HepG2 (cell line): ENCODE results near the gene FAM9C. TPM values are rescaled to one million over a fixed set of nuclear protein-coding genes. Genes with fewer than 3 reads are reported as not detected.

Experiments used
- ATAC-seq: fragments of 200-7000 bp; cut with Tn5 transposase; 3 replicates; pipeline ENCODE4 v1.9.1; 2020; ENCODE audit warnings: mild to moderate bottlenecking, moderate library complexity
- BruUV-seq: library from RNA; stranded (reverse); fragments of 400-500 nt; replicated peaks from 2 replicates; lab custom pipeline; 2021; lab: Mats Ljungman, UMichigan
- CTCF ChIA-PET: fragments of 300-600 bp; formaldehyde crosslinking; extraction: SDS; loops from one replicate; lab custom pipeline; 2021; ENCODE audit warnings: low total read pairs, inconsistent platforms, low intra/inter-chr PET ratio; lab: Yijun Ruan, JAX
- POLR2A ChIA-PET: fragments of 350-600 bp; sonication (Branson Sonifier 250); formaldehyde crosslinking; loops from one replicate; lab custom pipeline; 2020; ENCODE audit warnings: antibody characterized with exemption, inconsistent platforms; lab: Yijun Ruan, JAX
- DNase-seq: peaks from one replicate; pipeline ENCODE4 v3.0.0-alpha.2; 2015; ENCODE audit warnings: low spot score
- FAIRE-seq: peaks from 3 replicates; lab custom pipeline; 2011; peaks lifted over from hg19 to GRCh38; lab: Jason Lieb, UNC
- H2AFZ ChIP-seq: one replicate; pipeline ENCODE4 v1.6.1; 2011; ENCODE audit warnings: low read length, inconsistent platforms
- H3K27ac ChIP-seq: fragments of 300-600 bp; 3 replicates; pipeline ENCODE4 v1.8.0; 2011; ENCODE audit warnings: mixed run types, mild to moderate bottlenecking, mixed read lengths, low read length, inconsistent platforms; ENCODE audit not compliant: insufficient read depth; ENCODE audit errors: extremely low read length
- H3K27me3 ChIP-seq, 2 experiments: fragments of 200-600 bp in 1 of 2; 2 replicates in 1 of 2; 3 replicates in 1 of 2; pipeline versions ENCODE4 v1.6.0 to v1.8.0; 2011; ENCODE audit warnings: low read length in 2 of 2, mild to moderate bottlenecking in 2 of 2, moderate library complexity in 2 of 2, inconsistent platforms in 1 of 2; ENCODE audit not compliant: insufficient read depth in 2 of 2, control insufficient read depth in 1 of 2
- H3K36me3 ChIP-seq, 2 experiments: fragments of 200-600 bp in 1 of 2; replicated peaks in 1 of 2; 2 replicates in 1 of 2; 3 replicates in 1 of 2; pipeline versions ENCODE4 v1.5.1 to v1.8.0; 2011; ENCODE audit warnings: low read length in 2 of 2, inconsistent platforms in 1 of 2; ENCODE audit not compliant: insufficient read depth in 2 of 2, control insufficient read depth in 1 of 2
- H3K4me1 ChIP-seq: 2 replicates; pipeline ENCODE4 v1.5.1; 2012; ENCODE audit warnings: low read length, inconsistent platforms; ENCODE audit not compliant: insufficient read depth
- H3K4me2 ChIP-seq: 2 replicates; pipeline ENCODE4 v1.6.0; 2011; ENCODE audit warnings: low read depth, low read length, inconsistent platforms
- H3K4me3 ChIP-seq, 3 experiments: fragments of 200-600 bp in 1 of 3; sonication (generic), shearing (Covaris generic) in 1 of 3; replicated peaks in 1 of 3; 2 replicates each; pipeline ENCODE4 v1.5.1; 2011 to 2016; ENCODE audit warnings: low read length in 3 of 3, inconsistent platforms in 2 of 3, low read depth in 2 of 3, mild to moderate bottlenecking in 2 of 3, control low read depth in 1 of 3, mixed read lengths in 1 of 3; ENCODE audit not compliant: insufficient read depth in 1 of 3
- H3K79me2 ChIP-seq: one replicate; pipeline ENCODE4 v1.6.1; 2011; ENCODE audit warnings: low read length, inconsistent platforms; ENCODE audit not compliant: insufficient read depth
- H3K9ac ChIP-seq: 2 replicates; pipeline ENCODE4 v1.6.0; 2011; ENCODE audit warnings: mild to moderate bottlenecking, low read depth, low read length, inconsistent platforms; ENCODE audit not compliant: insufficient read depth
- H3K9me3 ChIP-seq: 2 replicates; pipeline ENCODE4 v1.5.1; 2012; ENCODE audit warnings: mild to moderate bottlenecking, low read length
- H4K20me1 ChIP-seq: 2 replicates; pipeline ENCODE4 v1.6.0; 2011; ENCODE audit warnings: inconsistent platforms, mild to moderate bottlenecking, low read length, moderate library complexity; ENCODE audit not compliant: insufficient read depth
- GLI4 ChIP-seq: sonication (generic); formaldehyde crosslinking; IDR thresholded peaks from 2 replicates; pipeline ENCODE4 v1.5.1; 2020; ENCODE audit warnings: missing genetic modification reagents, mild to moderate bottlenecking, moderate library complexity, borderline replicate concordance
- KLF9 ChIP-seq: IDR thresholded peaks from 2 replicates; pipeline ENCODE4 v1.6.1; 2016; ENCODE audit warnings: low read depth
- ZBTB7B ChIP-seq: sonication (generic); formaldehyde crosslinking; IDR thresholded peaks from 2 replicates; pipeline ENCODE4 v1.4.0; 2020; ENCODE audit warnings: missing genetic modification reagents
- ZNF660 ChIP-seq: sonication (generic); formaldehyde crosslinking; IDR thresholded peaks from 2 replicates; pipeline ENCODE4 v1.5.1; 2020; ENCODE audit warnings: mild to moderate bottlenecking, low read depth, missing genetic modification reagents, borderline replicate concordance
- WGBS: methylation state at CpG from one replicate; pipeline ENCODE4 v1.1.6; 2017; ENCODE audit warnings: low lambda C conversion rate; 5-methylcytosine and 5-hydroxymethylcytosine counted together
- in situ Hi-C: cut with HindIII; loops from 2 replicates; pipeline ENCODE4 v1.10.0; 2017; ENCODE audit warnings: low pct_unique_long_range_greater_than_20kb; ENCODE audit not compliant: extremely low pct_ligation_motif_present
- intact Hi-C: fragments of 100-400 bp; cut with micrococcal nuclease; formaldehyde crosslinking; loops from one replicate; pipeline ENCODE4 v1.10.0; 2022; ENCODE audit not compliant: unreplicated experiment
- polyA plus RNA-seq, 8 experiments: library from polyadenylated mRNA; depleted of rRNA in 3 of 8; stranded (reverse) in 7 of 8; unstranded in 1 of 8; fragments of >200 nt; fragmentation: Illumina TruSeq in 4 of 8; extraction: Trizol in 4 of 8; gene quantifications; 2 replicates each; pipeline versions ENCODE4 v1.2.1 to v1.2.3, GENCODE V29; 2011 to 2016; ENCODE audit warnings: low read depth in 4 of 8, missing spikeins in 1 of 8, mixed read lengths in 1 of 8; ENCODE audit not compliant: insufficient read depth in 1 of 8
- total RNA-seq, 5 experiments: library from RNA; depleted of rRNA; stranded (reverse); fragments of >200 nt; fragmentation: Illumina TruSeq; extraction: Trizol; gene quantifications; 2 replicates each; pipeline ENCODE4 v1.2.3, GENCODE V29; 2016; ENCODE audit warnings: low read depth in 1 of 5
- TF ChIP-seq, protein P1 (sequence below): sonication (generic); formaldehyde crosslinking; IDR thresholded peaks from 2 replicates; pipeline ENCODE4 v1.9.0; 2022; ENCODE audit warnings: low read depth, missing genetic modification reagents
- TF ChIP-seq, protein P2 (sequence below): sonication (generic); formaldehyde crosslinking; IDR thresholded peaks from 2 replicates; pipeline ENCODE4 v1.4.0; 2020; ENCODE audit warnings: missing genetic modification reagents
- TF ChIP-seq, protein P3 (sequence below): sonication (generic); formaldehyde crosslinking; IDR thresholded peaks from 2 replicates; pipeline ENCODE4 v1.8.0; 2022; ENCODE audit warnings: mild to moderate bottlenecking, missing genetic modification reagents
- TF ChIP-seq, protein P4 (sequence below): sonication (generic); formaldehyde crosslinking; IDR thresholded peaks from 2 replicates; pipeline ENCODE4 v1.8.1; 2023; ENCODE audit warnings: mild to moderate bottlenecking, missing genetic modification reagents
- TF ChIP-seq, protein P5 (sequence below): sonication (generic); formaldehyde crosslinking; IDR thresholded peaks from 2 replicates; pipeline ENCODE4 v1.4.0; 2020; ENCODE audit warnings: missing genetic modification reagents

Gene FAM9C
- total and polyA plus RNA-seq, 2 of the 13 experiments (the other 11 are each of a cell fraction or from before 2014, with no cell fraction given), result not detected

DNA sequence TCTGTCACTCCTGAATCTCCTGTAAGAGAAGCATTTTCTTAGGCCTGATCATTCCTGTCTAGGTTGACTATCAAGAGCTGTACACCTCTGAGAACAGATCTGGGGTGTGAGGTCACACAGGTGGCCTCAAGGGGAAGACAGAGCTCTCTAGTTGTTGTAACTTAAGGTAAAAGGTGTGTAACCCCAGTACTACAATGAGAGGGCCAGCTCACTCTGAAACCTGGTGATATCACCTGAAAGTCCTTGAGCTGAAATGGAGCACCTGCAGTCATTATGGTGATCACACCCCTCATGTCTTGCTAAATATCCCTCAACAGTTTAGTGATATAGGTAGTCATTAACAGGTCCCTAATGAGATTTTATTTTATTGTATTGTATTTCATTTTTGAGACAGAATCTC lies 8.8 kb upstream of the FAM9C start (continued):
- TF ChIP-seq, protein P1, sequence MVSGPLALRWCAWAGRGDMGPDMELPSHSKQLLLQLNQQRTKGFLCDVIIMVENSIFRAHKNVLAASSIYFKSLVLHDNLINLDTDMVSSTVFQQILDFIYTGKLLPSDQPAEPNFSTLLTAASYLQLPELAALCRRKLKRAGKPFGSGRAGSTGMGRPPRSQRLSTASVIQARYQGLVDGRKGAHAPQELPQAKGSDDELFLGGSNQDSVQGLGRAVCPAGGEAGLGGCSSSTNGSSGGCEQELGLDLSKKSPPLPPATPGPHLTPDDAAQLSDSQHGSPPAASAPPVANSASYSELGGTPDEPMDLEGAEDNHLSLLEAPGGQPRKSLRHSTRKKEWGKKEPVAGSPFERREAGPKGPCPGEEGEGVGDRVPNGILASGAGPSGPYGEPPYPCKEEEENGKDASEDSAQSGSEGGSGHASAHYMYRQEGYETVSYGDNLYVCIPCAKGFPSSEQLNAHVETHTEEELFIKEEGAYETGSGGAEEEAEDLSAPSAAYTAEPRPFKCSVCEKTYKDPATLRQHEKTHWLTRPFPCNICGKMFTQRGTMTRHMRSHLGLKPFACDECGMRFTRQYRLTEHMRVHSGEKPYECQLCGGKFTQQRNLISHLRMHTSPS (CRISPR knock-in tag), result no peak
- no peak for TF ChIP-seq ZBTB7B (CRISPR knock-in tag)
- no peak for TF ChIP-seq ZNF660

DNA sequence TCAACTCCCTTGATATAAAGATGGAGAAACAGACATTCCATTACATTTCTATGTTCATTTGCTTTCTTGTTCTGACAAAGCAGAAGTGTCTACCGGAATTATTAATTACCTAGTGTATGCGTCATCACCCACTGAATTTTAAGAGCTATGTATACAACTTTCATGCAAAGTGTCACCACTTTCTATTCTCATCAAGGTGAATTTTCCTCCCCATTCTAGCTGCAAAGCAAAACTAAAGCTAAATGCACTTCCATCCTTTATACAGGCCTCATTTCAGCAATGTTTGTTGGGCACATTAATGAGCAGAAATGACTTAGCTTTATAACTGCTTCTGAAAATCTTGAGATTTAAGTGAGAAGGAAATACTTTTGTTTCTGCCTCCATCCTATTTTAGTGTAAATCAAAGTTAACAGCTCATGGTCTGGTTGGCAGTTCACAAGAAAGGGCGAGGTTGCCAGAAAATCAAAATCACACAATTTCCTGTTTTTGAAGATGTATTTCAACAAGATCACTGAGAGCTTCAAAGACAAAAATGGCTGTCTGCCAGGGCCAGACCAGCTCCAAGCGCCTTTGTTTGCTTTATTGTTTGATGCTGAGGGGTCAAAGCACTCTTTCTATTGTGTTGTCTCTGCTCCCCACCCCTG lies 7.2 kb upstream of the FAM9C start:
- Histone ChIP-seq H3K4me1 (no peaks in the 10 kb centered on the region), H4K20me1 (no peaks in the 10 kb centered on the region), H3K4me3 (no peak overlapping the region), H3K36me3 (no peaks in the 10 kb centered on the region), H3K4me2 (no peak overlapping the region)
- intact Hi-C loops, result no loop called here
- 35% methylated on average over 4 of the region's 4 CpGs for WGBS
- TF ChIP-seq, protein P2, sequence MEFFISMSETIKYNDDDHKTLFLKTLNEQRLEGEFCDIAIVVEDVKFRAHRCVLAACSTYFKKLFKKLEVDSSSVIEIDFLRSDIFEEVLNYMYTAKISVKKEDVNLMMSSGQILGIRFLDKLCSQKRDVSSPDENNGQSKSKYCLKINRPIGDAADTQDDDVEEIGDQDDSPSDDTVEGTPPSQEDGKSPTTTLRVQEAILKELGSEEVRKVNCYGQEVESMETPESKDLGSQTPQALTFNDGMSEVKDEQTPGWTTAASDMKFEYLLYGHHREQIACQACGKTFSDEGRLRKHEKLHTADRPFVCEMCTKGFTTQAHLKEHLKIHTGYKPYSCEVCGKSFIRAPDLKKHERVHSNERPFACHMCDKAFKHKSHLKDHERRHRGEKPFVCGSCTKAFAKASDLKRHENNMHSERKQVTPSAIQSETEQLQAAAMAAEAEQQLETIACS, result no peak
- TF ChIP-seq GLI4 (CRISPR knock-in tag) (no peak), KLF9 (no peak)
- TF ChIP-seq, protein P3, sequence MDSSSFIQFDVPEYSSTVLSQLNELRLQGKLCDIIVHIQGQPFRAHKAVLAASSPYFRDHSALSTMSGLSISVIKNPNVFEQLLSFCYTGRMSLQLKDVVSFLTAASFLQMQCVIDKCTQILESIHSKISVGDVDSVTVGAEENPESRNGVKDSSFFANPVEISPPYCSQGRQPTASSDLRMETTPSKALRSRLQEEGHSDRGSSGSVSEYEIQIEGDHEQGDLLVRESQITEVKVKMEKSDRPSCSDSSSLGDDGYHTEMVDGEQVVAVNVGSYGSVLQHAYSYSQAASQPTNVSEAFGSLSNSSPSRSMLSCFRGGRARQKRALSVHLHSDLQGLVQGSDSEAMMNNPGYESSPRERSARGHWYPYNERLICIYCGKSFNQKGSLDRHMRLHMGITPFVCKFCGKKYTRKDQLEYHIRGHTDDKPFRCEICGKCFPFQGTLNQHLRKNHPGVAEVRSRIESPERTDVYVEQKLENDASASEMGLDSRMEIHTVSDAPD (CRISPR knock-in tag), result no peak
- TF ChIP-seq, protein P4, sequence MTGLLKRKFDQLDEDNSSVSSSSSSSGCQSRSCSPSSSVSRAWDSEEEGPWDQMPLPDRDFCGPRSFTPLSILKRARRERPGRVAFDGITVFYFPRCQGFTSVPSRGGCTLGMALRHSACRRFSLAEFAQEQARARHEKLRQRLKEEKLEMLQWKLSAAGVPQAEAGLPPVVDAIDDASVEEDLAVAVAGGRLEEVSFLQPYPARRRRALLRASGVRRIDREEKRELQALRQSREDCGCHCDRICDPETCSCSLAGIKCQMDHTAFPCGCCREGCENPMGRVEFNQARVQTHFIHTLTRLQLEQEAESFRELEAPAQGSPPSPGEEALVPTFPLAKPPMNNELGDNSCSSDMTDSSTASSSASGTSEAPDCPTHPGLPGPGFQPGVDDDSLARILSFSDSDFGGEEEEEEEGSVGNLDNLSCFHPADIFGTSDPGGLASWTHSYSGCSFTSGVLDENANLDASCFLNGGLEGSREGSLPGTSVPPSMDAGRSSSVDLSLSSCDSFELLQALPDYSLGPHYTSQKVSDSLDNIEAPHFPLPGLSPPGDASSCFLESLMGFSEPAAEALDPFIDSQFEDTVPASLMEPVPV (CRISPR knock-in tag), result no peak
- TF ChIP-seq, protein P5, sequence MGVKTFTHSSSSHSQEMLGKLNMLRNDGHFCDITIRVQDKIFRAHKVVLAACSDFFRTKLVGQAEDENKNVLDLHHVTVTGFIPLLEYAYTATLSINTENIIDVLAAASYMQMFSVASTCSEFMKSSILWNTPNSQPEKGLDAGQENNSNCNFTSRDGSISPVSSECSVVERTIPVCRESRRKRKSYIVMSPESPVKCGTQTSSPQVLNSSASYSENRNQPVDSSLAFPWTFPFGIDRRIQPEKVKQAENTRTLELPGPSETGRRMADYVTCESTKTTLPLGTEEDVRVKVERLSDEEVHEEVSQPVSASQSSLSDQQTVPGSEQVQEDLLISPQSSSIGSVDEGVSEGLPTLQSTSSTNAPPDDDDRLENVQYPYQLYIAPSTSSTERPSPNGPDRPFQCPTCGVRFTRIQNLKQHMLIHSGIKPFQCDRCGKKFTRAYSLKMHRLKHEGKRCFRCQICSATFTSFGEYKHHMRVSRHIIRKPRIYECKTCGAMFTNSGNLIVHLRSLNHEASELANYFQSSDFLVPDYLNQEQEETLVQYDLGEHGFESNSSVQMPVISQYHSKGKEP (CRISPR knock-in tag), result no peak
- TF ChIP-seq, all 625 proteins: peak for 0
- ChIA-PET CTCF (no interaction called here), POLR2A (no interaction called here)
- H2AFZ ChIP-seq, result no peak overlapping the region
- in situ Hi-C loops, result loop anchor here (25.0 kb wide), 1 partner anchor 436 kb away; no protein-coding TSS in a partner anchor
- H3K27me3 ChIP-seq, result no peaks in the 10 kb centered on the region
- H3K9ac ChIP-seq, result no peak overlapping the region
- no peaks in the 10 kb centered on the region for H3K9me3 ChIP-seq
- no peak for DNase-seq
- H3K79me2 ChIP-seq, result no peaks in the 10 kb centered on the region
- FAIRE-seq, result no peak
- no peak overlapping the region for H3K27ac ChIP-seq
- no TSS peak for BruUV-seq
- ATAC-seq, result no peak
